ENCODE measurements around the gene C6orf47.

The C6orf47 gene

DNA sequence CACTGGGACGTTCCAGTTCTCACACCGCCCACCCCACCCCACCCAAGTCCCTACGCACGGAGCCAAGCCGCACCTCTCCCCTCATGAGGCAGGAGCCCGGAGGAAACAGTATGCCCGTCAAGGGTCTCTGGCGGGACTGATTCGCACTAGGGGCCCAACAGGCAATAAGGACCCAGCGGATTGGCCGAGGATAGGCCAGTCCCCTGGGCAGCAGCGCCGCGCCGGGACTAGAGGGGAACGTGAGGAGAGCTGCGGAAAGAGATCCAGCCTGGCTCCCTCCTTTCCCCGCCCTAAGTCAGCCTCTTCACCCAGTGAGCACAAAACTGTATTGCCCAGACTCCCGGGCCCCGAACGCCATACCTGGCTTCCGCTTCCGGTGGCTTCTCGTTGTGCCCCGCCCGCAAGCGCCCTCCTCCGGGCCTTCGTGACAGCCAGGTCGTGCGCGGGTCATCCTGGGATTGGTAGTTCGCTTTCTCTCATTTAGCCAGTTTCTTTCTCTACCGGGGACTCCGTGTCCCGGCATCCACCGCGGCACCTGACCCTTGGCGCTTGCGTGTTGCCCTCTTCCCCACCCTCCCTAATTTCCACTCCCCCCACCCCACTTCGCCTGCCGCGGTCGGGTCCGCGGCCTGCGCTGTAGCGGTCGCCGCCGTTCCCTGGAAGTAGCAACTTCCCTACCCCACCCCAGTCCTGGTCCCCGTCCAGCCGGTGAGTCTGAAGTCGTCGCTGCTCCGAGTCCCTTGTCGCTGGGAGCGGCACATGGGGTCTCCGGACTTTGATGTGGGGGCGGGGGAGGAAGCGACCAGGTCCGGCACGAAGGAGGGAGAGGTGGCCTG, 5.1 kb upstream of the C6orf47 start, which contains the start of gene CSNK2B:
CSNK2B (plus strand) TSS at position 580 of the 836 bp plus-strand sequence. CDS start 752 bp downstream, outside the sequence.
- TF ChIP-seq CTCF (conservative IDR thresholded peaks at IDR 0.05; ENCODE audit: low read depth) = no peak
- POLR2A ChIA-PET (ENCODE audit: low non-redundant PET) = interaction anchor here (0.5 to 1.1 kb wide), 2 partner anchors 13 to 1307 kb away, joined by 4 to 6 read pairs; partner anchors contain the start of gene BAG6
- CTCF ChIA-PET = no interaction called here
- peak within 1 kb of the TSS; percentile 98 for H3K27ac ChIP-seq
- DNase-seq (ENCODE audit: low spot score) = peak; percentile 96

- TF ChIP-seq CTCF (conservative IDR thresholded peaks at IDR 0.05; ENCODE audit: low read depth) = no peak
- DNase-seq (ENCODE audit: low spot score) = peak; percentile 59
- ChIA-PET CTCF (no interaction called here), POLR2A (ENCODE audit: low non-redundant PET) (interaction anchor here (1.1 kb wide), 1 partner anchor 13 kb away, joined by 6 read pairs; the partner anchor contains the start of gene BAG6)
- peak within 1 kb of the TSS; percentile 98 for H3K27ac ChIP-seq
Observed at GRCh38 chr6:31664790-31665500, 4.4 kb upstream of the C6orf47 start, which contains the start of gene GPANK1. Gene GPANK1 (minus strand): TSS chr6:31664997. CDS start chr6:31664478, 519 bp downstream.

- no peak for TF ChIP-seq CTCF (conservative IDR thresholded peaks at IDR 0.05; ENCODE audit: low read depth)
- POLR2A ChIA-PET (ENCODE audit: low non-redundant PET) = interaction anchor here (0.5 to 1.1 kb wide), 2 partner anchors 12 kb away, joined by 6 to 11 read pairs; partner anchors contain the start of gene BAG6
- DNase-seq (ENCODE audit: low spot score) = peak; percentile 73
- CTCF ChIA-PET = interaction anchor here (0.5 to 1.0 kb wide), 2 partner anchors 24 to 118 kb away, joined by 3 to 4 read pairs; partner anchors contain the start of gene ATP6V1G2
- H3K27ac ChIP-seq = peak overlapping the region; percentile 98
Observed at GRCh38 chr6:31663961-31664789, 3.6 kb upstream of the C6orf47 start.

DNA sequence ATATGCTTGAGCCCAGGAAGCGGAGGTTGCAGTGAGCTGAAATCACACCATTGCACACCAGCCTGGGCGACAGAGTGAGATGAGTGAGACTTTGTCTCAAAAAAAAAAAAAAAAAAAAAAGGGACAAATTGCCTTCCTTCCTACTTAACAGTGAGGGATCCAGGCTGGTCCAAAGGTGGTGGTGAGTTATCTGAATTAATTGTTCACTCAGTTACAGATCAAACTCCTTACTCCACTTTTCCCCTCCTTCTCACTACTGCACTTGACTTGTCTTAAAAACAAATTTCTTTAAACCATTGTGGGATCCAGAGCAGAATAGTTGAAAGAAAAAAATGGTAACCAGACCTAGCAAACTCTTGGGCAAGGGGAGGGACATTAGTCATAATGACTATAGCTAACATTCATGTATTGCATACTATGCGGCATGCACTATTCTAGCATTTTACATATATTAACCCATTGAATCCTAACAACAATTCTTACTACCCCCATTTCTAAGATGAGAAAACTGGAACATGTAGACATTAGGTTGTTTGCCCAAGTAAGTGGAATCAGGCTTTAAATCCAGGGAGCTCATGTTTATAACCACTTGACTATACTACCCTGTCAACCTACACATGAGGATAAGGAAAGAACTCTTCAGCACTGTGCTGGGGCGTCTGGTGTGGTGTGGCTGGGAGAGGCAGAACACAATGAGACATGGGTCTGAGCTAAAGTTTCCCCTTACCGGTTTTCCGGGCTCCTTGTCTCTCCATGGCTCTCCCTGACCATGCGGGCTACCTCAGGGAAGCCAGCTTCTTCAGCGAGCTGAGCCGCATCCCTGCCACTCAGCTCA, 2.8 kb upstream of the C6orf47 start:
- H3K27ac ChIP-seq = peak overlapping the region; percentile 98
- ChIA-PET POLR2A (ENCODE audit: low non-redundant PET) (interaction anchor here (0.5 kb wide), 1 partner anchor 11 kb away, joined by 11 read pairs; no protein-coding TSS in a partner anchor), CTCF (interaction anchor here (0.5 to 1.0 kb wide), 3 partner anchors 24 to 1743 kb away, joined by 3 to 4 read pairs (median 3); partner anchors contain the start of gene ATP6V1G2)
- TF ChIP-seq CTCF (conservative IDR thresholded peaks at IDR 0.05; ENCODE audit: low read depth) = no peak
- peak; percentile 37 for DNase-seq (ENCODE audit: low spot score)

DNA sequence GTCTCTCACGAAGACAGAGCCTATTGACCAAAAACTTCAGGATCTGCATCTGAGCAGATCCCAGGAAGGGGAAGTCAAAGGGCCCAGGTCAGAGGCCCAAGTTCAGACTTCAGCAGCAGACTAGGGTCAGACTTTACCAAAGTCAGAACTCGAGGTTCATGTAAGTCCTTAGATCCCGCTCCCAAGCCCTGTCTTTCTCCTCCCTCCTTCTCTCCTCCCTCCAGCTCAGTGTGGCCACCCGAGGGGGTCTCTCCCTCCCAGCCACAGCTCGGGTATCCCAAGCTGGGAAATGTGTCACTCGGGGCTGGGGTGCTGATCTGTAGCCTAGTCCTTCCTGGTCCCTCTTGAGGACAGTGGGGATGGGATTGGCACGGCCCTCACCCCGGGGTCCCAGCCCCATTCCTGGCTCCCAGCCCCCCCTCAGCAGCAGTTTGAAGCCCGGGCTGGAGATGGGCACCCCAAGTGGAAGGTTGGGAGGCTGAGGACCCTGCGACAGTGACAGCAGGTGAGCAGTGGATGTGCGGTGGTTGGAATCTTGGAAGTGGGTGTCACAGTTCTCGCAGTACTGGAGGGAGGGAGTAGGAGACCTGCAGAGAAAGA, 1.6 kb upstream of the C6orf47 start:
- peak overlapping the region; percentile 88 for H3K27ac ChIP-seq
- POLR2A ChIA-PET (ENCODE audit: low non-redundant PET) = interaction anchor here (0.6 kb wide), 1 partner anchor 119 kb away, joined by 3 read pairs; no protein-coding TSS in a partner anchor
- no peak for DNase-seq (ENCODE audit: low spot score)
- TF ChIP-seq CTCF (conservative IDR thresholded peaks at IDR 0.05; ENCODE audit: low read depth) = no peak
- CTCF ChIA-PET = interaction anchor here (0.7 kb wide), 1 partner anchor 260 kb away, joined by 10 read pairs; no protein-coding TSS in a partner anchor
